Activated naive CD8-positive, alpha-beta T cell (primary cell): ENCODE measurements around the gene FBLN2.

Source experiments
- H3K27ac Mint-ChIP-seq: one replicate; pipeline ENCODE4 v1.8.0; 2021; ENCODE audit warnings: mixed read lengths
- H3K27me3 Mint-ChIP-seq: one replicate; pipeline ENCODE4 v1.8.0; 2021; ENCODE audit warnings: mixed read lengths
- H3K36me3 Mint-ChIP-seq: one replicate; pipeline ENCODE4 v1.8.0; 2021; ENCODE audit warnings: mixed read lengths
- H3K4me1 Mint-ChIP-seq: one replicate; pipeline ENCODE4 v1.8.0; 2021; ENCODE audit warnings: low read depth, mixed read lengths
- H3K4me3 Mint-ChIP-seq: one replicate; pipeline ENCODE4 v1.8.0; 2021; ENCODE audit warnings: mild to moderate bottlenecking, mixed read lengths
- H3K9me3 Mint-ChIP-seq: one replicate; pipeline ENCODE4 v1.8.0; 2021; ENCODE audit warnings: low read depth, mixed read lengths

The FBLN2 gene

DNA sequence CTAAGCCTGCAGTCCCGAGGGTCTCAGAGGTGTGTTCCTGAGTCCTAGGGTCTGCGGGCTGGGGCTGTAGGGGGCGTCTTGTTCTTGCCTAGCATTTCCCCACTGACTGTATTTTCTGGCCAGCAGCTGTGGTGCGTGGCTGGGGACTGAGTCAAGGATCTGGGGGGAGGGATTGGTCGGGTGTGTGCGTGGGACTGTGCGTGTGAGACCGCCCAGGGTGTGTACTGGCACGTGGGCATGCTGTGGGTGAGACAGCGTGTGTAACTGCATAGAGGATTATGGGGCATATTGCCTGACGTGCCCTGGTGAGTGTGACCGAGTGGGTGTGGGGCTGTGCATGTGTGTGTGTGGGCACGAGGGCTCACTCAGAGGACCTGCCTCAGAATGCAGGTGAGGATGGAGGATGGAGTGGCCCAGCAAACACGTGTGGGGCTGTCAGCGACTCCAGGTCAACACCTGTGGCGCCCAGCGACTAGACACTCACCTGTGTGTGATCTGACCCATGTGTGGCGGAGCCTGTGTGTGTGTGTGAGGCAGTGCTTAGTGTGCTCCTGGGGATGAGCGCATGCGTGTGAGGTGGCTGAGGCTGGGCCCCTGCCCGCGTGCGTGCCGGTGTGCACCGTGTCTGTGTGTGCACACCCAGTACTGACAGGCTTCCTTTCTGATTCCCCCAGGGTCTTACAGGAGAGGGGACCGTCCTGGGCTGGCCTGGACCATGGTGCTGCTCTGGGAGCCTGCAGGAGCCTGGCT, 20.9 kb downstream of the FBLN2 start:
- Mint-ChIP-seq H3K4me1 (peaks cover 6% of the 10 kb centered on the region), H3K27ac (no peak overlapping the region), H3K27me3 (no peaks in the 10 kb centered on the region)

DNA sequence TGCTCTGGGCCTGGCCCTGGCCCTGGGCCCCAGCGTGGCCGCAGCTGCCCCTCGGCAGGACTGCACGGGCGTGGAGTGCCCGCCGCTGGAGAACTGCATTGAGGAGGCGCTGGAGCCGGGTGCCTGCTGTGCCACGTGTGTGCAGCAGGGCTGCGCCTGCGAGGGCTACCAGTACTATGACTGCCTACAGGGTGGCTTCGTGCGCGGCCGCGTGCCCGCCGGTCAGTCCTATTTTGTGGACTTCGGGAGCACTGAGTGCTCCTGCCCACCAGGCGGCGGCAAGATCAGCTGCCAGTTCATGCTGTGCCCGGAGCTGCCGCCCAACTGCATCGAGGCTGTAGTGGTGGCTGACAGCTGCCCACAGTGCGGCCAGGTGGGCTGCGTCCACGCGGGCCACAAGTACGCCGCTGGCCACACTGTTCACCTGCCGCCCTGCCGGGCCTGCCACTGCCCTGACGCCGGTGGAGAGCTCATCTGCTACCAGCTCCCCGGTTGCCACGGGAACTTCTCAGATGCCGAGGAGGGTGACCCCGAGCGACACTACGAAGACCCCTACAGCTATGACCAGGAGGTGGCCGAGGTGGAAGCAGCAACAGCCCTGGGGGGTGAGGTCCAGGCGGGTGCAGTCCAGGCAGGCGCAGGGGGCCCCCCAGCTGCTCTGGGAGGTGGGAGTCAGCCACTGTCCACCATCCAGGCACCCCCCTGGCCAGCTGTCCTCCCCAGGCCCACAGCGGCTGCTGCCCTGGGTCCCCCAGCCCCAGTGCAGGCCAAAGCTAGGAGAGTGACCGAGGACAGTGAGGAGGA, 21.7 kb downstream of the FBLN2 start:
- peaks cover 4% of the 10 kb centered on the region for H3K4me1 Mint-ChIP-seq
- no peaks in the 10 kb centered on the region for H3K36me3 Mint-ChIP-seq
- H3K9me3 Mint-ChIP-seq: no peaks in the 10 kb centered on the region
- H3K4me3 Mint-ChIP-seq: no peak overlapping the region
- no peaks in the 10 kb centered on the region for H3K27me3 Mint-ChIP-seq
- H3K27ac Mint-ChIP-seq: no peak overlapping the region

More for the DNA sequence above, 20.9 kb downstream of the FBLN2 start:
- Mint-ChIP-seq H3K4me3 (no peak overlapping the region), H3K9me3 (no peaks in the 10 kb centered on the region), H3K36me3 (no peaks in the 10 kb centered on the region)

DNA sequence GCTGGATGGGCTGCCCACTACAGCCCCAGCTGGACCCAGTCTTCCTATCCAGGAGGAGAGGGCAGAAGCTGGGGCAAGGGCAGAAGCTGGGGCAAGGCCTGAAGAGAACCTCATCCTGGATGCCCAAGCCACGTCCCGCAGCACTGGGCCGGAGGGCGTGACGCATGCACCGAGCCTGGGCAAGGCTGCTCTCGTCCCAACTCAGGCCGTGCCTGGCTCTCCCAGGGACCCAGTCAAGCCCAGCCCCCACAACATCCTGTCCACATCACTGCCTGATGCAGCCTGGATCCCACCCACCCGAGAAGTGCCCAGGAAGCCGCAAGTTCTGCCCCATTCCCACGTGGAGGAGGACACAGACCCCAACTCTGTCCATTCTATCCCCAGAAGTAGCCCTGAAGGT, 22.3 kb downstream of the FBLN2 start:
- Mint-ChIP-seq H3K9me3 (no peaks in the 10 kb centered on the region), H3K36me3 (no peaks in the 10 kb centered on the region), H3K27me3 (no peaks in the 10 kb centered on the region), H3K4me1 (peaks cover 4% of the 10 kb centered on the region), H3K4me3 (no peak overlapping the region), H3K27ac (no peak overlapping the region)

DNA sequence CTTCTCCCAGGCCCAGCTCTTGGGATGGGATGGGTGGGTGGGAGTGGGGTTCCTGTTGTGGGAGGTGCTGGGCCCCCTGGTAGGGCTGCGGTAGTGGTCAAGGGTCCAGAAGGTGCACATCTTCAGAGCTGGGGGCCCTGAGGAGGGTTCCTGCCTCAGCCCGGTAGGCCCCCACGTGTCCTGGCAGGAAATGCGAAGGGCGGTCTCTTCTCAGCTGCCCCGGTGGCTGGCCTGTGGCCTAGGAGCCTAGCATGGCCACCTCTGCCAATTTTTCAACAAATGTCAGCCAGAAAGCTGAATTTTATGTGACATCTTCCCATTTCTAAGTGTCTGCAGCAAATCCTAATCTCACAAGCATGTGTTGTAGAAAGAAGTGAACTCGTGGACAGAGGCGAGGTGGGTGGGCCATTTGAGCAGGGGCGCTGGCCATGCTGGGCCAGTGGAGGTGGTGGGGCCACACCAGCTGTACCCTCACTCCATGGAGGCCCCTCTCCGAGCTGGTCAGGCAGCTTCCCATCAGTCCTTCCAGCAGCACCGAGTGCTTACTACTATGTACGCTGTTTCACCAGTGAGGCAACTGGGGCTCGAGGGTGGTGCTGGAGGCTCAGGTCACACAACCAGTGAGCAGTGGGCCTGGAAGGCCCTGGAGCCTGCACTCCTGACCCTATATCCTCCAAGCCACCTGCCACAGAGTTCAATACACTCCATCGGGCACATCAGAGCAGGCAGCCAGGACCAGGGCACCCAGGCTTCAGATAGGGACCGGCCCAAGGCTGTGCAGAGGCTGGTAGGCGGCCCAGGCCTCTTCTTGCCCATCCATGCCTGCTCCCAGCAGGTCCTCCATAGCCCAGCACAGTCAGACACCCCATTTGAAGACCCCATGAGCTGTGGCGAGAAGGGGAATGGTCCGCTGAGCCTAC, 23.2 kb downstream of the FBLN2 start:
- no peak overlapping the region for H3K4me3 Mint-ChIP-seq
- no peaks in the 10 kb centered on the region for H3K27me3 Mint-ChIP-seq
- peaks cover 3% of the 10 kb centered on the region for H3K4me1 Mint-ChIP-seq
- H3K9me3 Mint-ChIP-seq: no peaks in the 10 kb centered on the region
- no peak overlapping the region for H3K27ac Mint-ChIP-seq
- H3K36me3 Mint-ChIP-seq: no peaks in the 10 kb centered on the region

DNA sequence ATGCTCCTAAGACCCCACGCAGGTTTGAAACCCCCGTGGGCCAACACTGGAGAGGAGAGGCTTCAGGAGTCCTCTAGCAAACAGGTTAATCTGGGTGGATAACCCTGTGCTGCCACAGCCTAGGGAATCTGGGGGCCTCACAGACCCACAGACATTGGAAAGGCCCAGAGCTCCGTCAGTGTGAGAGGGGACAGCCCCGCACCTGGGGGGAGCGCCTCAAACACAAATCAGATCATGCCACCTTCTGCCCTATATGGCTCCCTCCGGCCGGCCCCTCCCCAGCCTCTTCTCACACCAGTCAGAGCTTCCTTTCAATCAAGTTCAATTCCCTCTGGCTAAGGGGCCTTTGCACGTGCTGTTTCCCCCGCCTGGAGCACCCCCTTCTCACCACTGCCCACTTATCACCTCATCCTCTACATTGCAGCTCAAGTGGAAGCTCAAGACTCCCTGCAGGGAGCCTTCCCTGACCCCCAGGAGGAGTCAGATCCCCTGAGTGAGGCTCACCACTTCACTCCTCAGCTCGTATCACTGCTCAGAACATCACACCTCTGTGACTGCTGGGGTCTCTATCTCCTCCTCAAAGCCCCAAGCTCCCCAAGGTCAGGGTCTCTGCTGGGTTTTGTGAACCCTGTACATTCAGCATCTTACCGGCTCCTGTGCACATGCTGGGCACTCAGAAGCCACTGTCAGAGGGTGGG, 24.1 kb downstream of the FBLN2 start:
- Mint-ChIP-seq H3K27me3 (no peaks in the 10 kb centered on the region), H3K4me1 (peaks cover 3% of the 10 kb centered on the region), H3K9me3 (no peaks in the 10 kb centered on the region), H3K4me3 (no peak overlapping the region), H3K27ac (no peak overlapping the region), H3K36me3 (no peaks in the 10 kb centered on the region)

DNA sequence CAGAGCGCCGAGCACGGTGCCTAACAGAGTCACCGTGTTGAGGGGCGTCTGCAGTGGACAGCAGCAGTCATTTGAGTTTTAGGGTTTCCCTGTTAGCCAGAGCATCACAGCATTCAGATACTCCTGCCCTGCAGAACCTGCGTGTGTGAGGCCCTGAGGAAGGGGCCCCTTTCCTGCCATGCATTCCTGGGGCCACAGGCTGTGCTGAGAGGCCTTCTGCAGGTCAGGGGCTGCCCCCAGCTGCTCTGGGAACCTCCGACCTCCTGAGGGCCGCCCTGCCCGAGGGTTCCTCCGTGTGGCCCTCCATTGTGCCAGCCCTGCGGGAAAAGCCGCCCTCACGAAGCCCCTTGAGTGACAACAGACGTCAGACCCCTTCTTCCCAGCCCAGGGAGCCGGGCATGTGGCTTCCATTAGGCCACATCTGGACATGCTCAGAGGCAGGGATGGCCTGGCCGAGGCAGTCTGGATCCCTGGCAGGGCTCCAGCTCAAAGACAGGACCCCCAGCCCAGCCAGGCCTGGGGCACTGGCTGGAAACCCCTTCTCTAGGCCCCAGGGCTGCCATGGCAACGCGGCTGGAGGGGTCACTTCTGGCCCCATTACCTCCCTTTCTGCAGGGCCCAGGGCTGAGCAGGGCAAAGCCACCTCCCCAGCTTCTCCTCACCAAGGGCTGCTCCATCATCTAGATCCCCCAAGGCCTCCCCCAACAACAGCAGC, 25.3 kb downstream of the FBLN2 start:
- Mint-ChIP-seq H3K4me1 (peaks cover 5% of the 10 kb centered on the region), H3K9me3 (no peaks in the 10 kb centered on the region), H3K36me3 (no peaks in the 10 kb centered on the region), H3K27me3 (no peaks in the 10 kb centered on the region), H3K4me3 (no peak overlapping the region), H3K27ac (no peak overlapping the region)

DNA sequence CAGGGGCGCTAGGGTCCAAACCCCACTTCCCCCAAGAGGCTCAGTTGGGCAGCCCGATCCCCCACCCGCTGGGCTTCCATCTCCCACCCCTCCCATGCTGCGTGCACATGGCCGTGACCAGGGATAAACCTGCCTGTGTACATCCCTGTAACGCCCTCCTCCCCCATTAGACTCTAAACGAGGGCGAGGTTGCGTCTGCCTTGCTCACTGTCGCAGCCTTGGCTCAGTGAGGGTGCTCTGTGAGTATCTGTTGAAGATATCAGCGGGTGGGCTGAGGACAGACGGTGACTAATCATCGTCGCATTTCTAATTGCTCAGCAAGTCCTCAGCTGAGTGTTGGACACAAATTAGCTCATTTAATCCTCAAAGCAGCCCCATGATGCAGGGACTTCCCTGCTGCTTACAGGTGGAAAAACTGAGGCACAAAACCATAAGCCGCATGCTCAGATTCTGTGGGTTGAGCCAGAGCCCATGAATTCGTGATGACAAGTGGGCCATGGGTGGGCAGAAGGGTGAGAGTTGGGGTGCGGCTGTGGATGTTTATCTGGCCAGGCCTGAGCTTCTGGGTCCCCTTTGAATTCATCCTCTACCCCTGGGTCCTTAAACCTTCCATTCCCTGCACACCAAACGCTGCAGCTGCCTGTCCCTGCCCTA, 26.0 kb downstream of the FBLN2 start:
- Mint-ChIP-seq H3K4me1 (peaks cover 5% of the 10 kb centered on the region), H3K27me3 (no peaks in the 10 kb centered on the region), H3K27ac (no peak overlapping the region), H3K4me3 (no peak overlapping the region), H3K36me3 (no peaks in the 10 kb centered on the region), H3K9me3 (no peaks in the 10 kb centered on the region)

DNA sequence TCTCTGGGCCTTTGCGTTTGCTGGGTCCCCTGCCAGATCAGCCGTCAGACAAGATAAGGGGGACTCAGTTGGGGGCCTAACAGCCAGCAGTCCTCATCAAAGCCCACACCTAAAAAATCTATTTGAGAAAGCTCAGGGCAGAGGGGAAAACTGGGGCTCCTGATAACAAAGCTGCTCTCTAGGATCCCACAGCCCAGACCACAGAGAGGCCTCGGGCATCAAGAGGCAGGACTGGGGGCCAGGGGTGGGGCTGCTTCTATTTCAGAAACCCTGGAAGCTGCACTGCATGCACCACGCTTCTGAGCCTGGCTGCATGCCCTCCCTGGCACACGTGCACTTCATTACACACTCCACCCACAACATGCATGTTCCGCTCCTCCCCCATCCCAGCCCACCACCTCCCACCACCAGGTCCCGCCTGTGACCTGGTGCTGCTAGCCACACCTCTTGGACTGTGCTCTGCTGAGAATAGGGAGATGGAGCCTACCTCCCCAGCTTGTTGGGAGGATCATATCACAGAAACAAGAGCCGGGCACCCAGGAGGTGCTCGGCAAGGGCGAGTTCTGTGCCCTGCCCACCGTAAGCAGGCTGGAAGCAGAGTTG, 26.6 kb downstream of the FBLN2 start:
- no peaks in the 10 kb centered on the region for H3K27me3 Mint-ChIP-seq
- H3K4me3 Mint-ChIP-seq: no peak overlapping the region
- peaks cover 8% of the 10 kb centered on the region for H3K4me1 Mint-ChIP-seq
- H3K27ac Mint-ChIP-seq: no peak overlapping the region
- H3K9me3 Mint-ChIP-seq: no peaks in the 10 kb centered on the region
- no peaks in the 10 kb centered on the region for H3K36me3 Mint-ChIP-seq

DNA sequence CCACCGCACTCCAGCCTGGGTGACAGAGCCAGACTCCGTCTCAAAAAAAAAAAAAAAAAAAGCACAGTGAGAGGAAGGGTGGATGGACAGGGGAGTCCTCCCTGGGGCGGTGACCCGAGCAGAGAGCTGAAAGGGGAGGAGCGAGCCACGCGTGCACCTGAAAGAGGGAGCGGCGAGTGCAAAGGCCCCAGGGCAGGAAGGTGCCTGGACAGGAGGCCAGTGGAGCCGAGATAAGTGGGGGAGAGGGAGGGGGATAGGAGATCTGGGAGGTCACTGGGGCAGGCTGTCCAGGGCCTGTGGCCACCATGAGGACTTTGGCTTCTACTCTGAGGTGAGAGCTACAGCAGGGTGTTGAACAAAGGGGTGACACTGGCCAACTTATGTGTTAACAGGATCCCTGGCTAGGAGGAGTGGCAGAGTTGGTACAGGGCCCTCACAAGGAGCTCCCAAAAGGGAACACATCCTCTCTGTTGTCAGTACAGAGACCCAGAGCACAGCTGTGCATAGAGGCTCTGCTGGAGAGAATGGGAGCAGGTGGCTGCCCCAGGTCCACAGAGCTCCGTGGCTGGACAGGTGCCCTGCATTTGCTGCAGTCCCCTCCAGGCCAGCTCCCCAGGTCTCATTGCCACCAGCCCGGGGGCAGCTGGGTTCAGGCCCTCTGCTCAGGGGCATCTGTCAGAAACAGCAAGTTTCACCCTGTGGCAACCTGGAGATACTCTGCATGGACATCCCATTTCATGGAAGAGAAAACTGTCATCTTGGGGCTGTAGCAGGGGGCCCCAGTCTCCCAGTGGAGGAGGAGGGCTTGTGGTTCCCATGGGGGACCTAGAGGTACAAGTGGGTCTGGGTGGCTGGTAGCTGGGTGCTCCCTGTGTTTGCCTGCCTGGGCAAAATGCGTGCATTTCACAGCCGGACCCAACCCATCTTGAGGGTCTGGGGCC, 28.5 kb downstream of the FBLN2 start:
- Mint-ChIP-seq H3K27me3 (no peaks in the 10 kb centered on the region), H3K4me1 (peaks cover 10% of the 10 kb centered on the region), H3K36me3 (no peaks in the 10 kb centered on the region), H3K9me3 (no peaks in the 10 kb centered on the region), H3K4me3 (no peak overlapping the region), H3K27ac (no peak overlapping the region)

DNA sequence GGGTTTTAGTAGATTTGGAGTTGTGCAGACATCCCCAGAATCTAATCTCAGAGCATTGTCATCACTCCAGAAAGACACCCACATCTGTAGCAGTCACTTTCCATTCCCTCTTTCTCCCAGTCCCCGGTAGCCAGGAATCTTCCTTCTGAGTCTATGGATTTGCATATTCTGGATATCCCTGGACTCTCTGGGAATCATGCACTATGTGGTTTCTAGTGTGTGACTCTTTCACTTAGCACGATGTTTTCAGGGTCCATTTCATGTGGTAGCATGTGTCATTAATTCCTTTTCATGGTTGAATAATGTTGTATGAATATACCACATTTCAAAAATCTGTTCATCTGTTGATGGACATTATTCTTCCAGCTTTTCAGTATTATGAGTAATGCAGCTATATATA, 29.3 kb downstream of the FBLN2 start:
- Mint-ChIP-seq H3K27me3 (no peaks in the 10 kb centered on the region), H3K4me1 (peaks cover 10% of the 10 kb centered on the region), H3K36me3 (no peaks in the 10 kb centered on the region), H3K9me3 (no peaks in the 10 kb centered on the region), H3K4me3 (no peak overlapping the region), H3K27ac (no peak overlapping the region)

DNA sequence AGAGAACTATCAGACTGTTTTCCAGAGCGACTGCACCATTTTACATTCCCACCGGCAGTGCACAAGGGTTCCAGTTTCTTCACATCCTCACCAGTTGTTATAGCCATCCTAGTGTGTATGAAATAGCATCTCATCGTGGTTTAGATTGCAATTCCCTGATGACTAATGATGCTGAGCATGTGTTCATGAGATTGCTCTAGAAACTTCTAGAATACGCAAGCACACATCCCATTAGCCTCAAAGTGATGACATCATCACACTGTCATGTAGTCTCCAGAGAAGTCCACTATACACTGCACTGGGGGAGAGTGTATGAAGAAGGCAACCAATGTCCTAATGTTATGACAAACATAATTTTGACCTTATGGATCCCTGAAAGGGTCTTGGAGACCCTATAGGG, 30.1 kb downstream of the FBLN2 start:
- Mint-ChIP-seq H3K9me3 (no peaks in the 10 kb centered on the region), H3K4me1 (peaks cover 10% of the 10 kb centered on the region), H3K36me3 (no peaks in the 10 kb centered on the region), H3K27me3 (no peaks in the 10 kb centered on the region), H3K27ac (no peak overlapping the region), H3K4me3 (no peak overlapping the region)

DNA sequence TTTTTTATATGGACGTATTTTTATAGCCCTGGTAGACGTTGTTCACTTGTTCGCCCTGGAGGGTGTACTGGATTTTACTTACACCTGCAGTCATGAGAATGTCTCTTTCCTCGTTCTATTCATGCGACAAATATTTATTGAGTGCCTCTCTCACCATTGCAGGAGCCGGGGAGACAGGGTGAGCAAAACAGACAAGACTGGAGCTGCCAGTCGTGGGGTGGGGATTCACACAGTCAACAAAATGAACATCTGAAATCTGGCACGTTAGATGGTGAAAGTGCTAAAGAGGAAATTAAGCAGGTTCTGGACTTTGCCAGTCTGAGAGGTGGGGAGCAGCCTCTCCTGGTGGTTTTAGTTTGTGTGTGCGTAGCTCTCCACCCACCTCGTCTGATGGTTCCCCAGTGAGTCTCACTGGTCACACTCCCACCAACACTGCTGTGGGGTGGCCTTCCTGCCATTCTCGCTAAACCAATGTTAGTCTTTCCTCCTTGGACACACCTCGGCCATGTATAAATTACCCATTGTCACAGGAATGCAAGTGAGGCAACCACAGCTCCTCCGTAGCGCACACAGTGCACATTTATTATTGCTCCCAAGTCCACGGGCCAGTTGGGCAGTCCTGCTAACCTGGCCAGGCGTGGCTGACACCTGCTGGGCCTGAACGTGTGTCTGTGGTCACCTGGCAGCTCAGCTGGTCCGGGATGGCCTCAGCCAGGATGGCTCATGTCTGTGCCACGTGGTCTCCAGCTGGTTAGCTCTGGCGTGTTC, 31.5 kb downstream of the FBLN2 start:
- Mint-ChIP-seq H3K4me1 (peaks cover 8% of the 10 kb centered on the region), H3K9me3 (no peaks in the 10 kb centered on the region), H3K27ac (peak overlapping the region; percentile 0), H3K4me3 (no peak overlapping the region), H3K36me3 (no peaks in the 10 kb centered on the region), H3K27me3 (no peaks in the 10 kb centered on the region)
